Measurements from ENCODE around the gene CASZ1.

Gene CASZ1, protein sequence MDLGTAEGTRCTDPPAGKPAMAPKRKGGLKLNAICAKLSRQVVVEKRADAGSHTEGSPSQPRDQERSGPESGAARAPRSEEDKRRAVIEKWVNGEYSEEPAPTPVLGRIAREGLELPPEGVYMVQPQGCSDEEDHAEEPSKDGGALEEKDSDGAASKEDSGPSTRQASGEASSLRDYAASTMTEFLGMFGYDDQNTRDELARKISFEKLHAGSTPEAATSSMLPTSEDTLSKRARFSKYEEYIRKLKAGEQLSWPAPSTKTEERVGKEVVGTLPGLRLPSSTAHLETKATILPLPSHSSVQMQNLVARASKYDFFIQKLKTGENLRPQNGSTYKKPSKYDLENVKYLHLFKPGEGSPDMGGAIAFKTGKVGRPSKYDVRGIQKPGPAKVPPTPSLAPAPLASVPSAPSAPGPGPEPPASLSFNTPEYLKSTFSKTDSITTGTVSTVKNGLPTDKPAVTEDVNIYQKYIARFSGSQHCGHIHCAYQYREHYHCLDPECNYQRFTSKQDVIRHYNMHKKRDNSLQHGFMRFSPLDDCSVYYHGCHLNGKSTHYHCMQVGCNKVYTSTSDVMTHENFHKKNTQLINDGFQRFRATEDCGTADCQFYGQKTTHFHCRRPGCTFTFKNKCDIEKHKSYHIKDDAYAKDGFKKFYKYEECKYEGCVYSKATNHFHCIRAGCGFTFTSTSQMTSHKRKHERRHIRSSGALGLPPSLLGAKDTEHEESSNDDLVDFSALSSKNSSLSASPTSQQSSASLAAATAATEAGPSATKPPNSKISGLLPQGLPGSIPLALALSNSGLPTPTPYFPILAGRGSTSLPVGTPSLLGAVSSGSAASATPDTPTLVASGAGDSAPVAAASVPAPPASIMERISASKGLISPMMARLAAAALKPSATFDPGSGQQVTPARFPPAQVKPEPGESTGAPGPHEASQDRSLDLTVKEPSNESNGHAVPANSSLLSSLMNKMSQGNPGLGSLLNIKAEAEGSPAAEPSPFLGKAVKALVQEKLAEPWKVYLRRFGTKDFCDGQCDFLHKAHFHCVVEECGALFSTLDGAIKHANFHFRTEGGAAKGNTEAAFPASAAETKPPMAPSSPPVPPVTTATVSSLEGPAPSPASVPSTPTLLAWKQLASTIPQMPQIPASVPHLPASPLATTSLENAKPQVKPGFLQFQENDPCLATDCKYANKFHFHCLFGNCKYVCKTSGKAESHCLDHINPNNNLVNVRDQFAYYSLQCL (N-terminal part only)

DNA sequence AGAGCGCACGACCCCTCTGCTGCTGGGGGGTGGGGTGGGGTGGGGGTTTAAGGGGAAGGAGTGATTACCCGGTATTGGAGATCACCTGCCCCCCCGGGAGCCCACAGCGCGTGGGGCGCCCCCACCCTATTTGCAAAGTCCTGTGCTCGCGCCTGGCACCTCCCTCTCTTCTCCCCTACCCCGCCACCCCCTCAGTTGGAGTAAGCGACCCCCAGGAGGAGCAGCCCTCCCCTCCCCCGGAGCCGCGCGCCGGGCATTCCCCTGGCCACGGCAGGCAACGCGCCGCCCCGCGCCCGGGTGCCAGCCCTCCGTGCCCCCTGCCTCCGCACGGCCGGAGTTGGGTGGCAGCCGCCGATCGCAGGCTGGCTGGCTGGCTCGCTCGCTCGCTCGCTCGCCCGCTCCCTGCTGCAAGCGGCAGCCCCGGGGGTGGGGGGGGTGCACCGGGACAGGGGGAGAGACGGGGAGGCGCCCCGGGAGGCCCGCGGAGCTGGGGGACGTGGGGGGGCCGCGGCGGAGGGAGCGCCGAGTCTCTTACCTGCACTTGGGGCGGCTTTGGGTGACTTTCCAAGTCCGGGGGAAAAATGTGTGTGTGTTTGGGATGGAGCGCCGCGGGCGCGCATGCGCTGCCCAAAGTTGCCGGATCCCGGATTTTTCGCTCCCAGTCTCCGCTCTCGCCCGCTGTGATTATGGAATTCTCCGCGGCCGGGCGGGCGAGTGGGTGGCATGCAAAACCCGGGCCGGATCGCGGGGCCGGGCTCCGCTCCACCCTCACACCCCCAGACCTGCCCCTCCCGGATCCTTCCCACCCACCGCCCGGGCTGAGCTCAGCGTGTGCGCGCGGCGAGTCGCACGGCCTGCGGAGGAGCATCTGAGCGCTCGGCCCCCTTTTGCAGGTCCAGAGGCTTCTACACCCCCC lies at the start of gene CASZ1:
Gene CASZ1 (minus strand): TSS at position 618 of the 916 bp plus-strand sequence. CDS start 102,757 bp downstream, outside the sequence.
- no peak for DNase-seq

DNA sequence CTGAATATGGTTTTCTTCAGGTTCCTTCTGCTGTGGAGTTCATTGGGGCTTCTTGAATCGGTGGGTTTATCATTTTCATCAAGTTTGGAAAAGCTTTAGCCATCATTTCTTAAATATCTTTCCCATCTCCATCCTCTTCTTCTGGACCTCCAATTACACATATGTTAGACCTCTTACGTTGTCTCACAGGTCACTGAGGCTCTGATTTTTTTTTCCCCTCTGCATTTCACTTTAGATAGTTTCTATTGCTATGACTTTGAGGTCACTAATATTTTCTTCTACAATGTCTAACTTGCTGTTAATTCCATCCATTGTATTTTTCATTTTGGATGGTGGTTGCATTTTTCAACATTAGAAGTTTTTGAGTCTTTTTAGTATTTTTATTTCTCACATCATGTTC lies 47.3 kb upstream of the CASZ1 start:
- no peak for DNase-seq

DNA sequence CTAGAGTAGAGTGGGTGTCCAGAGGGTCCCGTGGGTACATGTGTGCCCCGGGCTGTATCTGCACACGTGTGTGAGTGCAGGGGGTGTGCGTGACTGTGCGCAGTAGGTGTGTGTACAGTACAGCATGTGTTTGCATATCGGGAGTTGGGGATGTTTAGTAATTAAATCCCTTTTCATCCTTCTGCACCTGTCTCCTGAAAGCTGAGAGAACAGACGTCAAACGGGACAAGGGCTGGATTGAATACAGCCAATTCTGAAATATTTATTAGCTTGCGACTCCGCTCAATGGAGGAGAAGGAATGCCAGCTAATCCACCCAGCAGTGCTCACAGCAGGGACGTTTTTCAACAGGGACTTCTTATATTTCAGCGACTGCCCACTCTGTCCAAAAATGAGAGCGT lies 44.7 kb upstream of the CASZ1 start:
- DNase-seq, result no peak

DNA sequence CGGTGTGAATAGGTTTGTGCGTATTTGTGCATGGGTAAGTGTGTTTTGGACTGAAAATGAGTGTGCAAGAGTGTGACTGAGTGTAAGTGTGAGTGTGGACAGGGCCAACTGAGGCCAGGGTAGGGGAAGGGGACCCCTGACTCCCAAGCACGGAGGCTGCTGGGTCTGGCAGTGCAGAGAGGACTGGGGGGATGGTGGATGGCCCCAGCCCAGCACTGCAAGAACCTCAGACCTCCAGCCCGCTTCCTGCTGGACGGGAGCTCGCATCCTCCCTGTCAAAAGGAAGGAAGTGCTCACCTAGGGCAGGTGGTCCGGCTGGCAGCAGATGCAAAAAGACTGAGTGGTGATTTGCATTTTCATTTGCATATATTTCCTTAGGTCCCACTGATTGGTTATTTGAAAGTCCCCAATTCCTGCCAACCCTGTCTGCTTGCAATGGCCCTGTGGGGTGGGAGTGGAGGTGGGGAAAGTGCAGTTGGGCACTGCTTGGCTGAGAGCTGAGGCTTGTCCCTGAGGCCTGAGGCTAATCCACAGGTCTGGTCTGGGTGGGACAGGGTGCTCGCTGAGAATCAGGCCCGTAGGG lies 42.8 kb upstream of the CASZ1 start:
- DNase-seq, result no peak

DNA sequence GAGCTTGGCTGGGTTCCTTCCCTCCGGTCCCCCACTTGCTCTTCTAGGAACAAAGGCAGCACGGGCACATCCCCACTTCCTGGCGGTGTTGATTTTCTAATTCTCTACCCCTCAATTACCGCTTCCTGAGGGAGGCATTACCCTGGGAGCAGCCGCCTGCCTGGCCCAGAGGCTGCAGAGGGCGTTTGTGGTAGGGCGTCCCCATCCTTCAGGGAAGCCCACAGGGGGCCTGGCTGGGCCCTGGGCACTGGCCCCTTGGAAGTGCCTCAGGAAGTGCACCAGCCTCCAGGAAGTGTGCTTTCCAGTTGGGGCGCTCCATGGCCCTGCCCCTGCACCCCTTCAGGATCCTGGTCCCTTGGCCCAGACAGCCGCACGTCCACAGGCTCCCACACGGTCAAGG lies 42.1 kb upstream of the CASZ1 start:
- no peak for DNase-seq

DNA sequence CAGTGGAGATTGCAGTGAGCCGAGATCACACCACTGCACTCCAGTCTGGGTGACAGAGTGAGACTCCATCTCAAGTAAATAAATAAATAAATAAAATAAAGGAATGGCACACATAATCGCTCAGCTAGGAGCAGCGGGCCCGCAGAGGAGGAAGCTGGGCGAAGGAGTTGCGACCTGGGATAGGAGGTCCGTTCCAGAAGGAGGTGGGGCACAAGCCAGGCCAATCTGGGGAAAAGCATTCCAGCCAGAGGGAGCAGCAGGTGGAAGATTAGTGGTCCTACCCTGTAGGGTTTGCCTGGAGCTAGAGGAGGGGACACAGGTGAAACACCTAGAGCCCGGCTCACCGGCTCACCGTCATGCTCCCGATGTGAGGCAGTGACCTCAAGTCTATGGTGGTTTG lies 40.3 kb upstream of the CASZ1 start:
- DNase-seq, result no peak

DNA sequence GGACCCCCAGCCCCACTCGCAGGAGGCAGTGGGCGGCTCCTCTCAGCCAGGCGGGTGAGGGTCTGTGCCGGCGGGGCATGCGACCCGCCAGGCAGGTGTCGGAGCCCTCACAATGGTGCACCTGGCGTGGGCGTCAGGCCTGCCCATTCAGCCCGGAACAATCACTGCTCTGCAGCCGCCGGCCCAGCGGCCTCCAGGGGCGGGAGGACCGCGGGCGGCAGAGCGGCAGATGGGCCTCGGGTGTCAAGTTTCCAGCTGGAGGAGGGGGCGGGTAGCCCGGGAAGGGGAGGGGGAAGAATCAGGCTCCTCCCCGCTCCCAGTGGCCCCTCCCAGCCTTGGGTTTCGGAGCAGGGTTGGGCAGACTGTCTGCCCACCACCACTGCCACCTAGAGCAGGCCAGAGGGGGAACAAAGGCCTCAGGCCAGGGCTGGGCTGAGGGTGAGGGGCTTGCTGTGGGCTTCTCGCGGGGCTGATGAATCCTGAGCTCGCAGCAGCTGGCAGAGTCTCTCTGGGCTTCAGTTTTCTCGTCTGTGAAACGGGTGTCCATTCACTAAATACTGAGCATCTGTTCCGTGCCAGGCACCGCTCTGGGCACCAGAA lies 39.5 kb upstream of the CASZ1 start:
- DNase-seq, result no peak

DNA sequence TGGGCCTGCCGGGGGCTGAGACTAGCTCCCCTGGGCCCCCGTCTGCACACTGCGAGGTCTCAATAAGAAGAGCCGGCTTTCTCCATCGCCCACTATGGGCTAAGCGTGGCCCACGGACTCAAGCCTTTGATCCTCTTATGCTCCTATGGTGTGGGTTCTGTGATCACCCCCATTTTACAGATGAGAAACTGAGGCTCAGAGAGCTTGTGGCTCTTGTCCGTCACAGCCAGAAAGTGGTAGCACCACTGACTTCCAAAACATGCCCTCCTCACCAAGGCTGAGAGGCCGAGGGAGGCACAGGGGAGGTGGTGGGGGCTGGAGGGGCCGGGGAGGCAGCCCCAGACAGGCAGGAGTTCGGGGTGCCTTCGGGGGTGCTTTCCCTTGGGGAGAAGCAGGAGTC lies 39.0 kb upstream of the CASZ1 start:
- DNase-seq, result no peak

DNA sequence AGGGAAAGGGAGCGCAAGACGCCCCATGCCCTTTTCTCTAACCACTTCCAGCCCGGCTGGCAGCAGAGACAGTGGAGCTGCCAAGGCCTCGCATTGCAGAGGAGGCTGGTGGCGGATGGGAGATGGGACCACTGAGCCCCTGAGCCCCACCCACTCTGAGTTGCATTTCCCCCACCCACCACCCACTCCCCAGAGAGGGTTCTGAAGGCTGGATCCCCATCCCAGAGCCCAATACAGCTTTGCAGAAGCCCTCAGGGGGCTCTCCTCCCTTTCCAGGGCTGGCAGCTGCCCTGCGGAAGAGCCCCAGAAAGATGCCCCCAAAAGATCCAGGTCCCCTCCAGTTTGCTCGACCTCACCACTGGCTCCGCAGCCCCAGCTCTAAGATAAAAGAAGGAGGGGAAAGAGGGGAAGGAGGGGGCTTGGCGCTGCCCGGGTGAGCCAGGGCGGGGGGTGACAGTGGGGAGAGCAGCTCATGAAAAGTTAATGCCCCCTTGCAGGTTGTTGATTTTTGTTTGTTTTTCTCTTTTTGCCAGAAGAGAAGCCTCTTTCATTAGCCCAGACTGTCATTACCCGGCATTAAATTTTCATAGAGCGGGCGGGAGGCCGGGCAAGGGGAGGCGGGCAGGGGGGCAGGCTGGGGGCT lies 38.4 kb upstream of the CASZ1 start:
- DNase-seq, result no peak

DNA sequence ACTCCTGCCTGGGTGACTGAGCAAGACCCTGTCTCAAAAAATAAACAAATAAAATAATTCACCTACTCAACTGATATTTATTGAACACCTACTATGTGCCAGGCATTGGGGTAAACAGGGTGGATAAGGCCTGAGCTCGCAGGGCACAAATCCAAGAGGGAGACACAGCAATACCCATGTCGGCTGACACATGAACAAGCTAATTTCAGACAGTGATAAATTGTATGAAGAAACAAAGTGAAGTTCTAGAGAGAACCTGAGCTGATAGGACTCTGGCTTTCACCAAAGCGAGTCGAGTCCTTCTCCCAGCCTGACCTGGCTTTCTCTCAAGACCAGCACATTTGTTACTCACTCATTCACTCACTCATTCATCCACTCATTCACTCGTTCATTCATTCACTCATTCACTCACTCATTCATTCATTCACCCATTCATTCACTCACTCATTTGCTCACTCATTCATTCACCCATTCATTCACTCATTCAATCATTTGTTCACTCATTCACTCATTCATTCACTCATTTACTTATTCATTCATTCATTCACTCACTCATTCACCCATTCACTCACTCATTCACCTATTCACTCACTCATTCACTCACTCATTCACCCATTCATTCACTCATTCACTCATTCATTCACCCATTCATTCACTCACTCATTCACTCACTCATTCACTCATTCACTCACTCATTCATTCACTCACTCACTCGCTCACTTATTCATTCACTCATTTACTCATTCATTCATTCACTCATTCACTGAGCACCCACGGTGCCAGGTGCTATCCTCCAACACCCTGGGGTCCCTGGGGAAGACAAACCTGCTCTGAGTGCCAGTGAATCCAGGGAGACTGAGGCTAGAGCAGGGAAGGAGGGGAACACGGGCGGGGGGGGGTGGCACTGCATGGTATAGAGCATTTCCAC lies 37.4 kb upstream of the CASZ1 start:
- DNase-seq, result no peak

DNA sequence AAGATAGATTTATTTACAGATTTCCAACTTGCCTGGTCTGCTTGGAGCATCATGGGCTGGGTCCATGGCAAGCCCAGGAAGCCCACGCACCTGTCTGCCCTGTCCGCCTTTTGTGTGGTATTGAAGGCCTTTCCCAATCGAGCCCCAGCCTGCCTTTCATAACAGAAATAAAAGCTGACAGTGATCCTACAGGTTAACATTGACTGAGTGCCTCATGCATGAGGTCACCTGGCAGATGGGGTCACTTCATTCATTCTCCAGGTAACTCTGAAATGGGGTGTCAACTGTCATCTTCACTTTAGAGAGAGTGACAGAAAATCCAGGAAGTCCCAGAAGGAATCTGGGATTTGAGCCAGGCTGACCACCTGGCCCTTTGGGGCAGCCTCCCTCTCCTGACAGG lies 36.3 kb upstream of the CASZ1 start:
- no peak for DNase-seq

DNA sequence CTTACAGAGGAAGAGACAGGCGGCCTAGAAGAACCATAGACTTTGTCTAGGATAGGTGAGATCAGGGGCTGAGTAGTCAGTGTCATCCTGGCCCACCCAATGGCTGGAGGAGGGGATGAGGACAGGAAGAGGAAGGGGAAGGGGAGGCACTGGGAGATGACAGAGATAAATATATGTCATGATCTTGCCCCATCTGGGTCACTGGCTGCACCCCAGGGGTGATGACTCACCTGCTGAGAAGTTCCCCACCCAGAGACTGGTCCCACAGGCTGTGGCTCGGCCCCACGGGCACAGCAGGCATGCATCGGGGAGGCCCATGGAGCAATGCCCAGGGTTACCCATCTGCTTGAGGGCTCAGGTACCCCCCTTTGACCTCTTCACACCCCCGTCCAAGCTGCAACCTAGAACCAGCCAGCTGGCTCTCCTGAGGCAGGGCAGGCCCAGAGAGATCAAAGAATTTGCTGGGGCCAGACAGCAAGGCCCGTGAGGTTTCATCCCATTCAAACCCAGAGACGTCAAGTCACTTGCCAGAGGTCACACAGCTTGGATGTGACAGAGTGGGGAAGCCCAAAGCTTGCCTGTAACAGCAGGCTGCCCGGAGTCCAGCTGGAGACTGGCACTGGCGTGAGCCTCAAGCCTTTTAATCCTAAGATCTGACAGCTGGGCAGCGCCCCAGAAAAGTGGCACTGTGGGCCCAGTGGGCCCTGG lies 34.7 kb upstream of the CASZ1 start:
- no peak for DNase-seq

DNA sequence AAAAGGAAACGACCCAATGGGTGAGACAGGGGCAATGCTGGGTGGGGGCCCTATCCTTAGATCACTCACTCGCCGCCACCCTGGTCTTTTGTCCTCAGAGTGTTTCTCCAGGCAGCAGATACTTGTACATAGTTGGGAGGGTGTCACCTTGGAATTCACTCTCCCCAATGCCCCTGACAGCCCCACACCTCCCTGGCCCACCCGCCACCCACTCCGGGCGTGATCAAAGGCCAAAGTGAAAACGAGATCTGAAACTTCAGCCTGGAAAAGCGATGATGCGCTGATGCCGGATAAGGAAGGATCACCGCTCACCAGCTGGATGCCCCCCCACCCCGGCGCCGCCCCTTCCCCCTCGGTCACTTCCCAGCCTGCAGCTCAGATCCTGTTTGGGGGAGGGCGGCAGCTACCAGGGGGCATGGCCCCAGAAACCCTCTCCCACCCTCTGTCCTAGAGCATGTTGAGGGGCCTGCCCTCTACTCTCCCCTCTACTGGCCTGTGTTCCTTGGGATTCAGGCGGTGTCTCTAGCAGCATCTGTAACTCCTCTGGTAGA lies 33.6 kb upstream of the CASZ1 start:
- DNase-seq, result no peak

DNA sequence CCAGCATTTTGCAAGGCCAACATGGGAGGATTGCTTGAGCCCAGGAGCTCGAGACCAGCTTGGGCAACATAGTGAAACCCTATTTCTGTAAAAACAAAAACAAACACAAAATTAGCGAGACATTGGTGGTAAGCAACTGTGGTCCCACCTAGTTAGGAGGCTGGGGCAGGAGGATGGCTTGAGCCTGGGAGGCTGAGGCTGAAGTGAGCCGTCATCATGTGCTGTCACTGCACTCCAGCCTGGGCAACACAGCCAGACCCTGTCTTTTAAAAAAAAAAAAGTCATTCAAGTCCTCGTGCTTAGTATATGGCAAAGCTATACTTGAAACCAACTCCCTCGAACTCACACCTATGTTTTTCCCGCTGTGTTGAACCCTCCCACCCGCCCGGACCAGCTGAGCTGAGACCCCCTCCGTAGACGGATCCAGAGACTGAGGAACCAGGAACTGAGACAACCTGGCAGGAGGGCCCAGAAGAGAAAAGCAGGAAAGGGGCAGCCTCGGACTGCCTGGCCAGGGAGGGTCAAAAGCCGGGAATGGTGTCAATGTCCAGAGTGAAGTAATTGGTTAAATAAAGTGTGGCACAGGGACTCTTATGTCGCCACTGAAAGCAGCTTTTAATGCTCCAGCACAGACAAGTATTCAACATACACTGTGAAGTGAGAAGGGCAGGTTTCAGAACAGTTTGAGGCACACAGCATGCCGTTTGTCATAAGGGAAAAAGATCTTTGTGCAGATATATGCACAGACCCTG lies 32.8 kb upstream of the CASZ1 start:
- no peak for DNase-seq

DNA sequence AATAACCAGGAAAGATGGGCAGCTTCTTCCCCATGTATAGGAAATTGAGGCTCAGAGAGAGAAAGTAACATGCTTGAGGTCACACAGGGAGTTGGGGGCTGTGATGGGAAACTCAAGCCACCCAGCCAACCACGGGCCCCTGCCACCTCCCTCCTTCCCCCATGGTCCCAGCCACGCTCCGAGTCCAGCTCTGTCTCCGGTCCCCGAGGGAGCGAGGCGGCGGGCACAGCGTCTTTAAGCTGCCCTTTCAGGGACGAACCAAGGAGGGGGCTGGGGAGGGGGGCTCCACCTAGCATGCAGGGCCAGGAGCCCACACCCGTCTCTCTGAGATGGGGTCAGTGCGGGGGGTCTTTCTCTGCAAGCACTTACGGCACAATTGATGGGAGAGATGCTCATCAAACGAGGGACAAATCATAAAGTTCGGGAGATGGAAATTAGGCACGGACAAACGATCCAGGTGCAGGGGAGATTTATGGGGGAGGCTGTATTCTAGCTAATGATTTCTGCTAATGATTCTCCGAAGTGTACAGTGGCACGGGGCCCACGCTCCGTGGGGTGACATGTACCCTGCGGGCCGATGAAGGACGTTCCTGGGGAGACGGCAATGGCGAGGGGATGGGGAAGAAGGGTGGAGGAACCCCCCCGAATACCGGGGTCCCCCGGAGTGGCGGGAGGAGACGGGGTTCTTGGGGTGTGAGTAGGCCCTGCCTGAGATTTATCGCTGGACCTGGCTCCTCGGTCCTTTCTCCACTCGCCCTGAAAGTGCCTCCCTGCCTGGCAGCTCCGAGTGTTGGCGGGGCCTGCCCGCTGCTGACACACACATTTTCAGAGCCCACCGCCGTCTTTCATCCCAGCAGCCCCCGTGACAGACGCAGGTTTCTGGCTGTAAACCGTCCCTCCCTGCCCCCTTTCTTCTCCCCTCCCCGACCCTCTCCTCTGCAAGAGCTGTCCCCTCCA lies 31.2 kb upstream of the CASZ1 start:
- no peak for DNase-seq

DNA sequence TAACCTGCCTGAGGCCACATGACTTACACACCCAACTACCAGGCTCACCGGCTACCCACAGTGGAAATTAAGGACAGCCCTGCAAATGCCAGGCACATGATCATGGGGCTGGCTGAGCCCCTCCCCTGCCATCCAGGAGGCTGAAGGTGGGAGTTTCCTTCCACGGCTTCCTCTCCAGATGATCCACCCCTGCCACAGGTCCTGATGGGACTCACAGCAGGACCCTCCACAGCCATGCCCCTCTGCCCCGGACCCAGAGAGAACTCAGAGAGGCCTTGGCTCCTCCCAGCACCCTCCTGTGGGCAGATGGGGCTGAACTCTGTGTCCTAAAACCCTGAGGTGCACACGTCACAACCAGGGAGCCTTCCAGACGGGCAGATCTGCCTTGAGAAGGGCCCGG lies 29.1 kb upstream of the CASZ1 start:
- no peak for DNase-seq

All from GDM1 (cell line).